K562 (cell line): ENCODE measurements around the gene LILRA6. TPM values are rescaled to one million over a fixed set of nuclear protein-coding genes. Genes with fewer than 3 reads are reported as not detected.

Experiments
- BHLHE40 ChIP-seq: IDR thresholded peaks from 2 replicates; pipeline ENCODE4 v1.6.1; 2011; ENCODE audit warnings: low read length, improper control_type of control experiment
- HOXB6 ChIP-seq: fragments of 250-450 bp; sonication (Bioruptor Pico); IDR thresholded peaks from 2 replicates; pipeline ENCODE4 v1.5.1; 2022; ENCODE audit warnings: mild to moderate bottlenecking, borderline replicate concordance
- KAT2B ChIP-seq: IDR thresholded peaks from one replicate; pipeline ENCODE4 v1.6.1; 2012; ENCODE audit warnings: low read depth, mild to moderate bottlenecking, control low read depth, inconsistent platforms, low read length, moderate library complexity
- KLF13 ChIP-seq: fragments of 450-650 bp; IDR thresholded peaks from 2 replicates; pipeline ENCODE4 v1.6.1; 2016; ENCODE audit warnings: missing genetic modification characterization, low read depth, mild to moderate bottlenecking, missing compliant biosample characterization, moderate library complexity, borderline replicate concordance
- NFIX ChIP-seq: fragments of 250-450 bp; sonication (Bioruptor Pico); IDR thresholded peaks from 2 replicates; pipeline ENCODE4 v1.4.0; 2020; ENCODE audit warnings: low read depth, mild to moderate bottlenecking, moderate library complexity
- PTBP1 ChIP-seq: fragments of 200-400 bp; formaldehyde crosslinking; IDR thresholded peaks from 2 replicates; pipeline ENCODE4 v1.6.1; 2017; ENCODE audit warnings: low read depth, low read length
- SMAD2 ChIP-seq: fragments of 150-350 bp; IDR thresholded peaks from 2 replicates; pipeline ENCODE4 v1.6.1; 2014; ENCODE audit warnings: low read depth, mild to moderate bottlenecking, low read length
- TCF7L2 ChIP-seq: fragments of 150-350 bp; IDR thresholded peaks from 2 replicates; pipeline ENCODE4 v1.6.1; 2016; ENCODE audit warnings: low read depth, mild to moderate bottlenecking, low read length, moderate library complexity
- ZBTB40 ChIP-seq, 2 experiments: fragments of 450-650 bp in 1 of 2; sonication (generic) in 1 of 2; formaldehyde crosslinking in 1 of 2; IDR thresholded peaks; 2 replicates each; pipeline versions ENCODE4 v1.7.1 to v1.9.0; 2016 to 2022; ENCODE audit warnings: inconsistent platforms in 1 of 2, mild to moderate bottlenecking in 1 of 2, missing genetic modification reagents in 1 of 2
- ZNF639 ChIP-seq, 2 experiments: fragments of 200-800 bp in 1 of 2; sonication (Bioruptor generic) in 1 of 2; sonication (generic) in 1 of 2; formaldehyde crosslinking in 1 of 2; IDR thresholded peaks in 1 of 2; conservative IDR thresholded peaks in 1 of 2; 2 replicates each; pipeline versions ENCODE4 v1.5.0 to v1.6.1; 2016 to 2020; ENCODE audit warnings: missing compliant biosample characterization in 1 of 2, missing genetic modification characterization in 1 of 2, missing genetic modification reagents in 1 of 2
- ZNF76 ChIP-seq: fragments of 250-450 bp; sonication (Bioruptor Pico); IDR thresholded peaks from 2 replicates; pipeline ENCODE4 v1.4.0; 2020; ENCODE audit warnings: mild to moderate bottlenecking, moderate library complexity, borderline replicate concordance
- polyA plus RNA-seq, 8 experiments: library from polyadenylated mRNA; depleted of rRNA in 4 of 8; stranded (reverse) in 5 of 8; unstranded in 3 of 8; fragments of >200 nt; fragmentation: Nextera tagmentation in 2 of 8; fragmentation: Illumina TruSeq in 1 of 8; extraction: Ambion mirVana in 2 of 8; extraction: Trizol in 1 of 8; gene quantifications; 2 replicates each; pipeline versions ENCODE4 v1.2.1 to v1.2.3, GENCODE V29; 2011 to 2014; ENCODE audit warnings: inconsistent platforms in 1 of 8, missing spikeins in 1 of 8
- total RNA-seq, 7 experiments: library from RNA; depleted of rRNA in 6 of 7; stranded (reverse); fragments of >200 nt in 6 of 7; fragmentation: Illumina TruSeq in 2 of 7; extraction: Trizol in 2 of 7; gene quantifications; 2 replicates each; pipeline versions ENCODE4 v1.2.1 to v1.2.3, GENCODE V29; 2011 to 2021; ENCODE audit warnings: low replicate concordance in 1 of 7
- TF ChIP-seq, protein P1 (sequence below): sonication (generic); formaldehyde crosslinking; IDR thresholded peaks from 2 replicates; pipeline ENCODE4 v1.8.1; 2023; ENCODE audit warnings: mild to moderate bottlenecking, missing genetic modification reagents

The LILRA6 gene
- total and polyA plus RNA-seq, 9 of the 15 experiments (the other 6 are each of a cell fraction or from before 2014, with no cell fraction given): 0.03 TPM; not detected in 8

- TF ChIP-seq ZBTB40 (IDR thresholded peaks at IDR 0.05): 0 out of 2 replicates have a peak, but pooled peaks have one; percentile 22
- TF ChIP-seq ZBTB40 (CRISPR knock-in tag; IDR thresholded peaks at IDR 0.05): no peak
- no peak for TF ChIP-seq SMAD2
- TF ChIP-seq TCF7L2: no peak
- no peak; the same call in 1 of the 2 replicates for TF ChIP-seq HOXB6 (CRISPR knock-in tag)
- peak in 1 of 2 experiments; percentile 83; a peak in 2 of 4 replicates for TF ChIP-seq ZNF639 (CRISPR knock-in tag; conservative IDR thresholded peaks at IDR 0.05 in 1 of 2, IDR thresholded peaks at IDR 0.05 in 1 of 2)
- peak; percentile 82 for TF ChIP-seq BHLHE40
- no peak; the same call in 1 of the 2 replicates for TF ChIP-seq NFIX (CRISPR knock-in tag)
- 0 out of 2 replicates have a peak, but pooled peaks have one; percentile 23 for TF ChIP-seq ZNF76 (CRISPR knock-in tag)
- no peak for TF ChIP-seq PTBP1
- peak; percentile 47; the same call in 1 of the 2 replicates for TF ChIP-seq KLF13 (tag)
- TF ChIP-seq, protein P1, sequence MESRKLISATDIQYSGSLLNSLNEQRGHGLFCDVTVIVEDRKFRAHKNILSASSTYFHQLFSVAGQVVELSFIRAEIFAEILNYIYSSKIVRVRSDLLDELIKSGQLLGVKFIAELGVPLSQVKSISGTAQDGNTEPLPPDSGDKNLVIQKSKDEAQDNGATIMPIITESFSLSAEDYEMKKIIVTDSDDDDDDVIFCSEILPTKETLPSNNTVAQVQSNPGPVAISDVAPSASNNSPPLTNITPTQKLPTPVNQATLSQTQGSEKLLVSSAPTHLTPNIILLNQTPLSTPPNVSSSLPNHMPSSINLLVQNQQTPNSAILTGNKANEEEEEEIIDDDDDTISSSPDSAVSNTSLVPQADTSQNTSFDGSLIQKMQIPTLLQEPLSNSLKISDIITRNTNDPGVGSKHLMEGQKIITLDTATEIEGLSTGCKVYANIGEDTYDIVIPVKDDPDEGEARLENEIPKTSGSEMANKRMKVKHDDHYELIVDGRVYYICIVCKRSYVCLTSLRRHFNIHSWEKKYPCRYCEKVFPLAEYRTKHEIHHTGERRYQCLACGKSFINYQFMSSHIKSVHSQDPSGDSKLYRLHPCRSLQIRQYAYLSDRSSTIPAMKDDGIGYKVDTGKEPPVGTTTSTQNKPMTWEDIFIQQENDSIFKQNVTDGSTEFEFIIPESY (CRISPR knock-in tag): peak; percentile 54; the same call in 1 of the 2 replicates
- TF ChIP-seq KAT2B: no peak
These were observed 34.4 kb downstream of the LILRA6 start (continued) for GRCh38 chr19:54207983-54208783.
